Neural crest cell (in vitro differentiated cells): ENCODE measurements around the gene PHF2. TPM values are rescaled to one million over a fixed set of nuclear protein-coding genes. Genes with fewer than 3 reads are reported as not detected.
A peak's percentile ranks its signal among the peaks of the same experiment; 100 is the strongest.
"Not testable (repeated sequence)": the region's sequence is repeated elsewhere in the genome, so short reads cannot be mapped to it uniquely, and the experiment has no call there.

Experiments
- DNase-seq: peaks from one replicate; pipeline ENCODE4 v3.0.0; 2021; ENCODE audit warnings: low read depth, mixed read lengths, low spot score
- H3K27ac Mint-ChIP-seq: one replicate; pipeline ENCODE4 v1.8.0; 2021; ENCODE audit warnings: mild to moderate bottlenecking, mixed read lengths; ENCODE audit not compliant: unreplicated experiment
- H3K27me3 Mint-ChIP-seq: 2 replicates; pipeline ENCODE4 v1.8.0; 2021; ENCODE audit warnings: low read depth, mild to moderate bottlenecking, mixed read lengths
- H3K36me3 Mint-ChIP-seq: 2 replicates; pipeline ENCODE4 v1.8.0; 2021; ENCODE audit warnings: low read depth, mild to moderate bottlenecking, mixed read lengths
- H3K4me1 Mint-ChIP-seq: 2 replicates; pipeline ENCODE4 v1.8.0; 2021; ENCODE audit warnings: mixed read lengths
- H3K4me3 Mint-ChIP-seq: one replicate; pipeline ENCODE4 v1.8.0; 2021; ENCODE audit warnings: mild to moderate bottlenecking, mixed read lengths
- H3K9me3 Mint-ChIP-seq: 2 replicates; pipeline ENCODE4 v1.8.0; 2021; ENCODE audit warnings: mixed read lengths
- CTCF ChIP-seq: fragments of 200-600 bp; sonication (generic); conservative IDR thresholded peaks from 2 replicates; pipeline ENCODE4 v1.5.0; 2021; ENCODE audit warnings: antibody characterized with exemption, mild to moderate bottlenecking
- total RNA-seq: library from RNA; stranded (reverse); gene quantifications from 2 replicates; pipeline ENCODE4 v1.2.1, GENCODE V29; 2021

PHF2 gene
- total RNA-seq, 1 donor from 2014 or later: 34.4 TPM

DNA sequence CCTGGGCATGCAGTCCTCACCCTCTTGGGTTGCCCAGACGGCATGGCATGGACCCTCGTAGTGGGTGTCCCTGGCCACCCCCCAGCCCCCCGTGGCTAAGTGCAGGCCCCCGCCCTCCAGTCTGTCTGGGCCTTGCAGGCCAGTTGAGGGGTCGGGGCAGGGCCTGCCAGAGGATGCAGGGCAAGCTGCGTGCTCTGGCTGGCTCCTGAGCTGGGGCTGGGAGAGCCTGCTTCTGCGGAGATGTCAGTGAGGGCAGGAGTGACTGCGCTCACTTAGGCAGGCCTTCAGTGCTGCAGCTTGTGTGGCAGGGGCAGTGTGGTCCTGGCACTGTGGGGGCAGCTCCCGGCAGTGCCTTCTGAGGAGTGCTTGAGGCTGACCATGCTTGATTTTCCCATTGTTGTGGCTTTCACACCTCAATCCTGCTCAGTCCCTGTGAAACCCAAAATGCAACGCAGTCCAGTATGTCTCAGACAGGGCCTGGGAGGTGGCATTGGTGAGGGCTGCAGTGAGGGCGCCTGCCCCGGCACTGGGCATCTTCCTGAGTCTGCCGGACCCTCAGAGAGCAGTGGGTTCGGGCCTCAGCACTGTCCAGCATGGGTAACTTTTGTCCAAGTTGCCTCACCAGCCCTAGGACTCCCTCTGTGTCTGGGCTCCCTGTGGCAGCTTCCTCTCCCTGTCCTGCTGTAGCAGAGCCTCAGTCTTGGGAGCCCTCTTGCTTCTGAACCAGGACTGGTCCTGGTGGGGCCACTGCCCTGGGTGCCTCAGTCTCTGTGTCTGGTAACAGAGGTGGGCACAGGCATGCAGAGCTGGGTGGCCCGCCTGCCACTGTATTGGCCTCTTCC lies 93.0 kb downstream of the PHF2 start:
- DNase-seq: no peak
- TF ChIP-seq CTCF: no peak
- H3K4me3 Mint-ChIP-seq: no peak overlapping the region

GRCh38 chr9:93669958-93670207 lies 93.5 kb downstream of the PHF2 start:
- H3K27ac Mint-ChIP-seq: no peak overlapping the region
- DNase-seq: no peak
- peaks cover 10% of the 10 kb centered on the region for H3K27me3 Mint-ChIP-seq
- peaks cover 4% of the 10 kb centered on the region for H3K9me3 Mint-ChIP-seq
- H3K4me1 Mint-ChIP-seq: peaks cover 10% of the 10 kb centered on the region
- no peak for TF ChIP-seq CTCF
- H3K36me3 Mint-ChIP-seq: peaks cover 7% of the 10 kb centered on the region
- peak overlapping the region; percentile 21 for H3K4me3 Mint-ChIP-seq

More for the DNA sequence above, 93.0 kb downstream of the PHF2 start:
- Mint-ChIP-seq H3K36me3 (peaks cover 6% of the 10 kb centered on the region), H3K27me3 (peaks cover 10% of the 10 kb centered on the region), H3K4me1 (peaks cover 10% of the 10 kb centered on the region), H3K9me3 (peaks cover 4% of the 10 kb centered on the region), H3K27ac (no peak overlapping the region)

DNA sequence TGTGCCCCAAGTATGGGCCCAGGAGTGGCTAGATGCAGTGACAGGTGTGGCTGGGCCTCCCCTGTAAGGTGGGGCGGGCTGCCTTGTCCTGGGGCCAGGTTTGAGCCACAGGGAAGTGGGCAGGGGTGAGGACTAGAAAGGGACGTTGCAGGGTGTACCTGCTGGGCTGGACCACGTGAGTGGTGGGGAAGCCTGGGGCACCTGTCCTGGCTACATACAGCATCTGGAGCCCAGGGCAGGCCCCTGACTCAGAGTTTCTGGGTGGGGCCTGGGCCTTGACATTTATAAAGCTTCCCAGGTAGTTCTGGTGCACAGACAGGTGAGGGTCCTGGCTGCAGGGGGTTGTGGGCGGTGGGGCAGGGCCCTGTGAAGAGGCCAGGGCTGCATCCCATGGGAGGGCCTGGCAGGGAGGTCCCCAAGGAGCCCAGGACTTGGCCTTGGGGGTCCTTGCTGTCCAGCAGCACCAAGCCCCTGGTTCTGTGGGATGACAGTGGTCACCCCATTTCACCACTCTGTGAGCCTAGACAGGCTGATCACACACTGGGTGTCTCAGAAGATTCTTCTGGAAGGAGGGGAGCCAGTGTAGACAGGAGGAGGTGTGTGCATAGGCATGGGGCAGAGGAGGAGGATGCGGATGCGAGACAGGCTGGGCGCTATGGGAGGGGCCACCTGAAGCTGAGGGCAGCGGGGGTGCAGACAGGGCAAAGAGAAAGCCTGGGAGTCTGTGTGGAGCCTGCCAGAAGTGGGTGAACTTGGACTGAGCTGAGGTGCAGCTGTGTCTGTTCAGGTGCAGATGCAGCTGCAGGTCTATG lies 94.0 kb downstream of the PHF2 start:
- peak; percentile 46 for DNase-seq
- TF ChIP-seq CTCF: no peak
- Mint-ChIP-seq H3K27me3 (peaks cover 10% of the 10 kb centered on the region), H3K4me3 (peak overlapping the region; percentile 81), H3K27ac (no peak overlapping the region), H3K36me3 (peaks cover 7% of the 10 kb centered on the region), H3K9me3 (peaks cover 4% of the 10 kb centered on the region), H3K4me1 (peaks cover 10% of the 10 kb centered on the region)

GRCh38 chr9:93671020-93671338 lies 94.6 kb downstream of the PHF2 start:
- Mint-ChIP-seq H3K9me3 (peaks cover 4% of the 10 kb centered on the region), H3K4me3 (peak overlapping the region; percentile 81), H3K4me1 (peaks cover 10% of the 10 kb centered on the region), H3K36me3 (peaks cover 7% of the 10 kb centered on the region), H3K27me3 (peaks cover 10% of the 10 kb centered on the region), H3K27ac (no peak overlapping the region)
- no peak for TF ChIP-seq CTCF
- no peak for DNase-seq

- H3K27ac Mint-ChIP-seq, H3K9me3 Mint-ChIP-seq, H3K36me3 Mint-ChIP-seq: not testable (repeated sequence)
- Mint-ChIP-seq H3K4me3 (peak overlapping the region; percentile 54), H3K27me3 (peaks cover 10% of the 10 kb centered on the region), H3K4me1 (peaks cover 10% of the 10 kb centered on the region)
- peak; percentile 32 for DNase-seq
These were observed 96.1 kb downstream of the PHF2 start for GRCh38 chr9:93672330-93673020.
